Activated CD4-positive, alpha-beta T cell treated with anti-CD3 and anti-CD28 coated beads, Interleukin-2, amount 50 U/mL, for 24 hours (primary cell): Measurements from ENCODE around the gene NR6A1.

Experiments
- DNase-seq, 2 donors: peaks; one replicate each; pipeline ENCODE4 v3.0.0-alpha.2; 2020; ENCODE audit warnings: low read depth in 1 of 2, low spot score in 1 of 2

NR6A1 gene

GRCh38 chr9:124590889-124591641 lies 180.0 kb downstream of the NR6A1 start:
- no peak for DNase-seq

- no peak for DNase-seq
Measured at GRCh38 chr9:124584631-124585030, 186.5 kb downstream of the NR6A1 start.

GRCh38 chr9:124583134-124583533 lies 188.0 kb downstream of the NR6A1 start:
- no peak for DNase-seq

- DNase-seq = no peak
Measured at GRCh38 chr9:124580186-124580585, 190.9 kb downstream of the NR6A1 start.

GRCh38 chr9:124576751-124577150 lies 194.4 kb downstream of the NR6A1 start:
- DNase-seq = no peak

GRCh38 chr9:124574534-124575375 lies 196.4 kb downstream of the NR6A1 start:
- no peak for DNase-seq

GRCh38 chr9:124570942-124571666 lies 200.0 kb downstream of the NR6A1 start:
- DNase-seq = no peak

GRCh38 chr9:124569942-124570341 lies 201.2 kb downstream of the NR6A1 start:
- DNase-seq = no peak

GRCh38 chr9:124567362-124567761 lies 203.7 kb downstream of the NR6A1 start:
- no peak for DNase-seq

GRCh38 chr9:124562328-124562727 lies 208.8 kb downstream of the NR6A1 start:
- DNase-seq = no peak

- DNase-seq = no peak
Measured at GRCh38 chr9:124559871-124560270, 211.2 kb downstream of the NR6A1 start.

- no peak for DNase-seq
Measured at GRCh38 chr9:124558777-124559470, 212.2 kb downstream of the NR6A1 start.

GRCh38 chr9:124557895-124558294 lies 213.2 kb downstream of the NR6A1 start:
- DNase-seq = no peak

GRCh38 chr9:124555043-124555442 lies 216.1 kb downstream of the NR6A1 start:
- no peak for DNase-seq

GRCh38 chr9:124553738-124554137 lies 217.4 kb downstream of the NR6A1 start:
- DNase-seq = no peak

GRCh38 chr9:124552273-124552605 lies 218.9 kb downstream of the NR6A1 start:
- no peak for DNase-seq

- DNase-seq = peak in 1 of 2 donors; percentile 4
Measured at GRCh38 chr9:124551472-124552272, 219.4 kb downstream of the NR6A1 start.

GRCh38 chr9:124550072-124550471 lies 221.0 kb downstream of the NR6A1 start:
- DNase-seq = no peak

- no peak for DNase-seq
Measured at GRCh38 chr9:124549016-124549415, 222.1 kb downstream of the NR6A1 start.

- DNase-seq = no peak
Measured at GRCh38 chr9:124544535-124544934, 226.6 kb downstream of the NR6A1 start.
